HepG2 (cell line): ENCODE results near the gene NCF2. TPM values are rescaled to one million over a fixed set of nuclear protein-coding genes. Genes with fewer than 3 reads are reported as not detected.

ENCODE experiments used
- ATAC-seq: fragments of 200-7000 bp; cut with Tn5 transposase; 3 replicates; pipeline ENCODE4 v1.9.1; 2020; ENCODE audit warnings: mild to moderate bottlenecking, moderate library complexity
- BruUV-seq: library from RNA; stranded (reverse); fragments of 400-500 nt; replicated peaks from 2 replicates; lab custom pipeline; 2021; lab: Mats Ljungman, UMichigan
- CTCF ChIA-PET: fragments of 300-600 bp; formaldehyde crosslinking; extraction: SDS; loops from one replicate; lab custom pipeline; 2021; ENCODE audit warnings: low total read pairs, inconsistent platforms, low intra/inter-chr PET ratio; lab: Yijun Ruan, JAX
- POLR2A ChIA-PET: fragments of 350-600 bp; sonication (Branson Sonifier 250); formaldehyde crosslinking; loops from one replicate; lab custom pipeline; 2020; ENCODE audit warnings: antibody characterized with exemption, inconsistent platforms; lab: Yijun Ruan, JAX
- DNase-seq: peaks from one replicate; pipeline ENCODE4 v3.0.0-alpha.2; 2015; ENCODE audit warnings: low spot score
- FAIRE-seq: peaks from 3 replicates; lab custom pipeline; 2011; peaks lifted over from hg19 to GRCh38; lab: Jason Lieb, UNC
- H2AFZ ChIP-seq: one replicate; pipeline ENCODE4 v1.6.1; 2011; ENCODE audit warnings: low read length, inconsistent platforms
- H3K27ac ChIP-seq: fragments of 300-600 bp; 3 replicates; pipeline ENCODE4 v1.8.0; 2011; ENCODE audit warnings: mixed run types, mild to moderate bottlenecking, mixed read lengths, low read length, inconsistent platforms; ENCODE audit not compliant: insufficient read depth; ENCODE audit errors: extremely low read length
- H3K27me3 ChIP-seq, 2 experiments: fragments of 200-600 bp in 1 of 2; 2 replicates in 1 of 2; 3 replicates in 1 of 2; pipeline versions ENCODE4 v1.6.0 to v1.8.0; 2011; ENCODE audit warnings: low read length in 2 of 2, mild to moderate bottlenecking in 2 of 2, moderate library complexity in 2 of 2, inconsistent platforms in 1 of 2; ENCODE audit not compliant: insufficient read depth in 2 of 2, control insufficient read depth in 1 of 2
- H3K36me3 ChIP-seq, 2 experiments: fragments of 200-600 bp in 1 of 2; replicated peaks in 1 of 2; 2 replicates in 1 of 2; 3 replicates in 1 of 2; pipeline versions ENCODE4 v1.5.1 to v1.8.0; 2011; ENCODE audit warnings: low read length in 2 of 2, inconsistent platforms in 1 of 2; ENCODE audit not compliant: insufficient read depth in 2 of 2, control insufficient read depth in 1 of 2
- H3K4me1 ChIP-seq: 2 replicates; pipeline ENCODE4 v1.5.1; 2012; ENCODE audit warnings: low read length, inconsistent platforms; ENCODE audit not compliant: insufficient read depth
- H3K4me2 ChIP-seq: 2 replicates; pipeline ENCODE4 v1.6.0; 2011; ENCODE audit warnings: low read depth, low read length, inconsistent platforms
- H3K4me3 ChIP-seq, 3 experiments: fragments of 200-600 bp in 1 of 3; sonication (generic), shearing (Covaris generic) in 1 of 3; replicated peaks in 1 of 3; 2 replicates each; pipeline ENCODE4 v1.5.1; 2011 to 2016; ENCODE audit warnings: low read length in 3 of 3, inconsistent platforms in 2 of 3, low read depth in 2 of 3, mild to moderate bottlenecking in 2 of 3, control low read depth in 1 of 3, mixed read lengths in 1 of 3; ENCODE audit not compliant: insufficient read depth in 1 of 3
- H3K79me2 ChIP-seq: one replicate; pipeline ENCODE4 v1.6.1; 2011; ENCODE audit warnings: low read length, inconsistent platforms; ENCODE audit not compliant: insufficient read depth
- H3K9ac ChIP-seq: 2 replicates; pipeline ENCODE4 v1.6.0; 2011; ENCODE audit warnings: mild to moderate bottlenecking, low read depth, low read length, inconsistent platforms; ENCODE audit not compliant: insufficient read depth
- H3K9me3 ChIP-seq: 2 replicates; pipeline ENCODE4 v1.5.1; 2012; ENCODE audit warnings: mild to moderate bottlenecking, low read length
- H4K20me1 ChIP-seq: 2 replicates; pipeline ENCODE4 v1.6.0; 2011; ENCODE audit warnings: inconsistent platforms, mild to moderate bottlenecking, low read length, moderate library complexity; ENCODE audit not compliant: insufficient read depth
- ARNT ChIP-seq: fragments of 450-650 bp; IDR thresholded peaks from 2 replicates; pipeline ENCODE4 v1.6.1; 2017
- HNF1A ChIP-seq, 2 experiments: sonication (generic) in 1 of 2; formaldehyde crosslinking in 1 of 2; IDR thresholded peaks; 2 replicates each; pipeline versions ENCODE4 v1.4.0 to v1.6.1; 2016 to 2020; ENCODE audit warnings: borderline replicate concordance in 1 of 2, low read depth in 1 of 2, mild to moderate bottlenecking in 1 of 2, missing genetic modification reagents in 1 of 2
- HOXA9 ChIP-seq: sonication (generic); formaldehyde crosslinking; IDR thresholded peaks from 2 replicates; pipeline ENCODE4 v1.8.1; 2022; ENCODE audit warnings: missing genetic modification reagents, mild to moderate bottlenecking, moderate library complexity, borderline replicate concordance
- KLF6 ChIP-seq: IDR thresholded peaks from 2 replicates; pipeline ENCODE4 v1.8.0; 2016; ENCODE audit warnings: missing biosample characterization, missing genetic modification reagents
- NFE2L2 ChIP-seq: fragments of 150-350 bp; IDR thresholded peaks from 2 replicates; pipeline ENCODE4 v1.6.1; 2014; ENCODE audit warnings: low read length
- PCBP2 ChIP-seq: fragments of 200-400 bp; formaldehyde crosslinking; optimal IDR thresholded peaks from 2 replicates; pipeline ENCODE3; 2018; ENCODE audit warnings: low read length, low read depth; ENCODE audit not compliant: poor library complexity, severe bottlenecking
- RAD21 ChIP-seq: fragments of 450-650 bp; formaldehyde crosslinking; IDR thresholded peaks from 2 replicates; pipeline ENCODE4 v1.5.0; 2020; ENCODE audit warnings: mild to moderate bottlenecking
- SIX1 ChIP-seq: sonication (generic); formaldehyde crosslinking; IDR thresholded peaks from 2 replicates; pipeline ENCODE4 v1.4.0; 2020; ENCODE audit warnings: missing genetic modification reagents, borderline replicate concordance
- SYNCRIP ChIP-seq: fragments of 200-400 bp; formaldehyde crosslinking; IDR thresholded peaks from 2 replicates; pipeline ENCODE4 v1.6.1; 2018; ENCODE audit warnings: mild to moderate bottlenecking, low read depth, low read length; ENCODE audit not compliant: insufficient read depth
- TBX3 ChIP-seq: fragments of 450-650 bp; IDR thresholded peaks from 2 replicates; pipeline ENCODE4 v1.6.1; 2017; ENCODE audit warnings: antibody characterized with exemption, mild to moderate bottlenecking, inconsistent platforms, borderline replicate concordance
- ZBTB26 ChIP-seq: IDR thresholded peaks from 2 replicates; pipeline ENCODE4 v1.6.1; 2016; ENCODE audit warnings: missing compliant biosample characterization, missing genetic modification reagents, borderline replicate concordance
- ZEB1 ChIP-seq: IDR thresholded peaks from 2 replicates; pipeline ENCODE4 v1.6.1; 2012; ENCODE audit warnings: mild to moderate bottlenecking, low read depth, inconsistent platforms; ENCODE audit not compliant: insufficient replicate concordance
- WGBS: methylation state at CpG from one replicate; pipeline ENCODE4 v1.1.6; 2017; ENCODE audit warnings: low lambda C conversion rate; 5-methylcytosine and 5-hydroxymethylcytosine counted together
- in situ Hi-C: cut with HindIII; loops from 2 replicates; pipeline ENCODE4 v1.10.0; 2017; ENCODE audit warnings: low pct_unique_long_range_greater_than_20kb; ENCODE audit not compliant: extremely low pct_ligation_motif_present
- intact Hi-C: fragments of 100-400 bp; cut with micrococcal nuclease; formaldehyde crosslinking; loops from one replicate; pipeline ENCODE4 v1.10.0; 2022; ENCODE audit not compliant: unreplicated experiment
- polyA plus RNA-seq, 8 experiments: library from polyadenylated mRNA; depleted of rRNA in 3 of 8; stranded (reverse) in 7 of 8; unstranded in 1 of 8; fragments of >200 nt; fragmentation: Illumina TruSeq in 4 of 8; extraction: Trizol in 4 of 8; gene quantifications; 2 replicates each; pipeline versions ENCODE4 v1.2.1 to v1.2.3, GENCODE V29; 2011 to 2016; ENCODE audit warnings: low read depth in 4 of 8, missing spikeins in 1 of 8, mixed read lengths in 1 of 8; ENCODE audit not compliant: insufficient read depth in 1 of 8
- total RNA-seq, 5 experiments: library from RNA; depleted of rRNA; stranded (reverse); fragments of >200 nt; fragmentation: Illumina TruSeq; extraction: Trizol; gene quantifications; 2 replicates each; pipeline ENCODE4 v1.2.3, GENCODE V29; 2016; ENCODE audit warnings: low read depth in 1 of 5
- TF ChIP-seq, protein P1 (sequence below): sonication (generic); formaldehyde crosslinking; IDR thresholded peaks from 2 replicates; pipeline ENCODE4 v1.8.0; 2022; ENCODE audit warnings: missing genetic modification reagents, mild to moderate bottlenecking, borderline replicate concordance

The NCF2 gene
- total and polyA plus RNA-seq, 2 of the 13 experiments (the other 11 are each of a cell fraction or from before 2014, with no cell fraction given), result 0.18 to 0.46 TPM

- TF ChIP-seq ZBTB26 (CRISPR knock-in tag) (no peak), NFE2L2 (no peak), ARNT (no peak), ZEB1 (no peak), KLF6 (CRISPR knock-in tag) (no peak), SIX1 (CRISPR knock-in tag) (no peak)
- TF ChIP-seq, all 625 proteins: peak for 0
These were observed 12.3 kb downstream of the NCF2 start (continued) for GRCh38 chr1:183577897-183578465.

DNA sequence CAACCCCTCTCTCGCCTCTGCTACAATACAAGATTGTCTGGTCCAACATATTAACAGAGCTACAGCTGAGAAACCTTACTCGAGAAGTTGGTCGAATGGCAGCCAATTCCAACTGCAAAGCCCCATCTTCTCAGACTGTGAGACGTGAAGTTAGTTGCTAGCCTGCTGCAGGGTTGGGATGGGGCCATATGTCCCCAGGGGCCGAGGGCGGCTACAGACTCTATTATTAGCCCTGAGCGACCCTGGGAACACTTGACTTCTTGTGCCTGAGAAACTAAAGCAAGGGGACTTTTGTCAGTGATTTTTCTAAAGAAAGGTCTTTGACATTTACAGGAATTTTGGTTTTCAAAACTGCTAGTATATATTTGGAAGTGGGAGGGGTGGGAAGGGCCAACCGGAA, 13.7 kb downstream of the NCF2 start:
- Histone ChIP-seq H3K27ac (no peak overlapping the region), H3K4me2 (no peak overlapping the region), H3K36me3 (no peaks in the 10 kb centered on the region), H4K20me1 (no peaks in the 10 kb centered on the region), H3K9me3 (no peaks in the 10 kb centered on the region), H3K79me2 (no peaks in the 10 kb centered on the region), H3K27me3 (peaks cover 0 to 2% of the 10 kb centered on the region in 2 experiments; a peak in 1 of 5 replicates), H3K9ac (no peak overlapping the region), H3K4me3 (no peak overlapping the region), H2AFZ (no peak overlapping the region), H3K4me1 (no peaks in the 10 kb centered on the region)
- no peak for ATAC-seq
- intact Hi-C loops, result no loop called here
- FAIRE-seq, result no peak
- CTCF ChIA-PET, result no interaction called here
- 3% methylated on average over 5 of the region's 8 CpGs for WGBS
- POLR2A ChIA-PET, result no interaction called here
- BruUV-seq, result no TSS peak
- no peak for DNase-seq
- in situ Hi-C loops, result no loop called here
- no peak for TF ChIP-seq SYNCRIP
- no peak for TF ChIP-seq PCBP2
- TF ChIP-seq TBX3, result no peak
- TF ChIP-seq RAD21 (CRISPR knock-in tag), result no peak
- no peak for TF ChIP-seq HNF1A (IDR thresholded peaks at IDR 0.05; ENCODE audit: low read depth)
- TF ChIP-seq HNF1A (CRISPR knock-in tag; IDR thresholded peaks at IDR 0.05; ENCODE audit: borderline replicate concordance), result no peak
- TF ChIP-seq, protein P1, sequence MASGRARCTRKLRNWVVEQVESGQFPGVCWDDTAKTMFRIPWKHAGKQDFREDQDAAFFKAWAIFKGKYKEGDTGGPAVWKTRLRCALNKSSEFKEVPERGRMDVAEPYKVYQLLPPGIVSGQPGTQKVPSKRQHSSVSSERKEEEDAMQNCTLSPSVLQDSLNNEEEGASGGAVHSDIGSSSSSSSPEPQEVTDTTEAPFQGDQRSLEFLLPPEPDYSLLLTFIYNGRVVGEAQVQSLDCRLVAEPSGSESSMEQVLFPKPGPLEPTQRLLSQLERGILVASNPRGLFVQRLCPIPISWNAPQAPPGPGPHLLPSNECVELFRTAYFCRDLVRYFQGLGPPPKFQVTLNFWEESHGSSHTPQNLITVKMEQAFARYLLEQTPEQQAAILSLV, result no peak
- no peak for TF ChIP-seq HOXA9
